Testis (tissue), 3 donors: Measurements from ENCODE around the gene GAB3. TPM values are rescaled to one million over a fixed set of nuclear protein-coding genes. Genes with fewer than 3 reads are reported as not detected.

Source experiments
- DNase-seq: peaks from one replicate; pipeline ENCODE4 v3.0.0-alpha.2; 2019
- H3K27ac ChIP-seq, 2 donors: fragments of 200-600 bp; sonication (generic); one replicate each; pipeline ENCODE4 v1.5.1; 2019
- H3K27me3 ChIP-seq: fragments of 200-600 bp; sonication (generic); one replicate; pipeline ENCODE4 v1.5.1; 2019
- H3K36me3 ChIP-seq: fragments of 200-600 bp; sonication (generic); one replicate; pipeline ENCODE4 v1.5.1; 2017; ENCODE audit warnings: low read depth; ENCODE audit errors: missing control alignments
- H3K4me1 ChIP-seq: fragments of 200-600 bp; sonication (generic); one replicate; pipeline ENCODE4 v1.5.1; 2019
- H3K4me3 ChIP-seq, 2 donors: fragments of 200-600 bp; sonication (generic); one replicate each; pipeline ENCODE4 v1.5.1; 2017 to 2019
- H3K9me3 ChIP-seq: fragments of 200-600 bp; sonication (generic); one replicate; pipeline ENCODE4 v1.5.1; 2017
- POLR2A ChIP-seq: fragments of 450-650 bp; IDR thresholded peaks from one replicate; pipeline ENCODE4 v1.6.1; 2017; ENCODE audit warnings: antibody characterized with exemption, mild to moderate bottlenecking, moderate library complexity
- WGBS, 2 donors: methylation state at CpG; one replicate each; pipeline ENCODE4 v1.1.5; 2018; 5-methylcytosine and 5-hydroxymethylcytosine counted together
- intact Hi-C: fragments of 100-400 bp; cut with DNase I; formaldehyde crosslinking; loops from one replicate; pipeline ENCODE4 v1.15.1; 2023; ENCODE audit warnings: low total_unique reads
- polyA plus RNA-seq: library from polyadenylated mRNA; stranded (reverse); fragments of 350-450 nt; fragmentation: Illumina TruSeq; extraction: RNeasy Lipid Tissue Mini Kit (QIAGEN cat#74804); gene quantifications from one replicate; pipeline ENCODE4 v1.2.3, GENCODE V29; 2014; ENCODE audit warnings: low read depth, low replicate concordance; ENCODE audit not compliant: insufficient read depth
- total RNA-seq, 2 donors: library from RNA; depleted of rRNA; stranded (reverse); fragments of >200 nt; gene quantifications; one replicate each; pipeline ENCODE4 v1.2.3, GENCODE V29; 2016
- TF ChIP-seq, protein P1 (sequence below), 3 experiments: fragments of 450-650 bp in 2 of 3; fragments of 200-600 bp in 1 of 3; sonication (generic) in 1 of 3; IDR thresholded peaks; one replicate each; pipeline ENCODE4 v1.5.1; 2016 to 2019; ENCODE audit warnings: antibody characterized with exemption in 3 of 3, mild to moderate bottlenecking in 2 of 3, moderate library complexity in 1 of 3

Gene GAB3
- total and polyA plus RNA-seq, 3 donors from 2014 or later: 9.1 to 30.6 (median 30.5) TPM

DNA sequence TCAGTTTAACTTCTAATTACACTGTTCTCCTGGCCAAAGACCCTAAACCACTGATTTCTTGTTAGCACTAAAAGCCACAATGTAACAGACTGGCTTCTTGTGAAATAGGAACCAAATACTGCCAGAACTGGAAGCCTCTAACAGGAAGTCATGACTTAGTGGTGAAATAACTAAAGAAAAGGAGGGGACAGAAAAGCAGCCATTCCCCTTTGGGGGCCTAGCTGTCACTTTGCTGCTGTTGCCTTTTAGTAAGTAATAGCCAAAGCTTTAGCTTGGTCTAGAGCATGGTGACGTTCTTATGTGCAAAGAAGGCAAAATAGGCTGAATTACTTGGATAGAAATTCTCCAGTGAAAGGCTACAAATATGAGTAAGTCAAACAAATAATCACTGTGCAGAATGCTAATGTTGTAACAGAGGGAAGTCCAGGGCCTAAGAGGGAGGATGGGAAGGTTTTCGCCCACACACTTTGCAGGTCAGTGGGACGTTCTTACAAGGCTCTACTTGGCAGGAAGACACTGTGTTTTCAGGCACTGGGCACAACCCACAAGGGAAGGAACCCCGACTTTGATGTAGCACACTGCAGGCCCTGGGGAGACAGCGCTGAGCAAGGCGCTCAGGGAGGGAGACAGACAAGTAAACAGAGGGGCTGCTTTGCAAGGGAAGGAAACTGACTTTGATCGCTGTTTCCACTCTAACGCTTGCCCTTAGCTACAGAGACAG is 16.7 kb downstream of the GAB3 start:
- H3K27ac ChIP-seq: peak overlapping the region; percentile 10 to 69
- peak; percentile 70 for DNase-seq
- no peaks in the 10 kb centered on the region for H3K9me3 ChIP-seq
- intact Hi-C loops: no loop called here
- 21 to 24% methylated on average over 5 to 8 of the region's 8 CpGs for WGBS, 2 donors
- no peaks in the 10 kb centered on the region for H3K27me3 ChIP-seq
- TF ChIP-seq, protein P1, sequence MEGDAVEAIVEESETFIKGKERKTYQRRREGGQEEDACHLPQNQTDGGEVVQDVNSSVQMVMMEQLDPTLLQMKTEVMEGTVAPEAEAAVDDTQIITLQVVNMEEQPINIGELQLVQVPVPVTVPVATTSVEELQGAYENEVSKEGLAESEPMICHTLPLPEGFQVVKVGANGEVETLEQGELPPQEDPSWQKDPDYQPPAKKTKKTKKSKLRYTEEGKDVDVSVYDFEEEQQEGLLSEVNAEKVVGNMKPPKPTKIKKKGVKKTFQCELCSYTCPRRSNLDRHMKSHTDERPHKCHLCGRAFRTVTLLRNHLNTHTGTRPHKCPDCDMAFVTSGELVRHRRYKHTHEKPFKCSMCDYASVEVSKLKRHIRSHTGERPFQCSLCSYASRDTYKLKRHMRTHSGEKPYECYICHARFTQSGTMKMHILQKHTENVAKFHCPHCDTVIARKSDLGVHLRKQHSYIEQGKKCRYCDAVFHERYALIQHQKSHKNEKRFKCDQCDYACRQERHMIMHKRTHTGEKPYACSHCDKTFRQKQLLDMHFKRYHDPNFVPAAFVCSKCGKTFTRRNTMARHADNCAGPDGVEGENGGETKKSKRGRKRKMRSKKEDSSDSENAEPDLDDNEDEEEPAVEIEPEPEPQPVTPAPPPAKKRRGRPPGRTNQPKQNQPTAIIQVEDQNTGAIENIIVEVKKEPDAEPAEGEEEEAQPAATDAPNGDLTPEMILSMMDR (IDR thresholded peaks at IDR 0.05): no peak
- no peak for TF ChIP-seq POLR2A
- H3K36me3 ChIP-seq: no peaks in the 10 kb centered on the region
- H3K4me1 ChIP-seq: peaks cover 28% of the 10 kb centered on the region
- H3K4me3 ChIP-seq: no peak overlapping the region

DNA sequence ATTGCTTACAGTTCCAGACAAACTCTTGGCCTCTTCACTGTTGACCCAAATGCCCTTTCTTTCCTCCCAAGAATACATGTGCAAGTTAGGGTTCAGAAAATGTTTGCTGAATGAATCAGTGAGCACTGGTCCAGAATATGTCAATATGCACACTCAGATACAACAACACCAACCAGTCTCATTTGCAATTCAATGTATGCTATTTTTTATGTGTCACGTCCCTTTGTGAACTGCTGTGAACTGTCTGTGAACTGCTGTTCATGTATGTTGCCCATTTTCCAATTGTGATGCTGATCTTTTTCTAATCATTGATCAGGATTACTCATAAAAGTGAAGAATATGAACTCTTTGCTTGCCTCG is 17.8 kb downstream of the GAB3 start:
- Histone ChIP-seq H3K9me3 (no peaks in the 10 kb centered on the region), H3K4me1 (peaks cover 34% of the 10 kb centered on the region), H3K27me3 (no peaks in the 10 kb centered on the region), H3K4me3 (no peak overlapping the region), H3K36me3 (no peaks in the 10 kb centered on the region), H3K27ac (no peak overlapping the region)
- no peak for DNase-seq
- intact Hi-C loops: no loop called here
- WGBS, 2 donors: 70 to 83% methylated on average over 2 of the region's 2 CpGs
- TF ChIP-seq POLR2A: no peak
- TF ChIP-seq, protein P1 (IDR thresholded peaks at IDR 0.05): no peak

DNA sequence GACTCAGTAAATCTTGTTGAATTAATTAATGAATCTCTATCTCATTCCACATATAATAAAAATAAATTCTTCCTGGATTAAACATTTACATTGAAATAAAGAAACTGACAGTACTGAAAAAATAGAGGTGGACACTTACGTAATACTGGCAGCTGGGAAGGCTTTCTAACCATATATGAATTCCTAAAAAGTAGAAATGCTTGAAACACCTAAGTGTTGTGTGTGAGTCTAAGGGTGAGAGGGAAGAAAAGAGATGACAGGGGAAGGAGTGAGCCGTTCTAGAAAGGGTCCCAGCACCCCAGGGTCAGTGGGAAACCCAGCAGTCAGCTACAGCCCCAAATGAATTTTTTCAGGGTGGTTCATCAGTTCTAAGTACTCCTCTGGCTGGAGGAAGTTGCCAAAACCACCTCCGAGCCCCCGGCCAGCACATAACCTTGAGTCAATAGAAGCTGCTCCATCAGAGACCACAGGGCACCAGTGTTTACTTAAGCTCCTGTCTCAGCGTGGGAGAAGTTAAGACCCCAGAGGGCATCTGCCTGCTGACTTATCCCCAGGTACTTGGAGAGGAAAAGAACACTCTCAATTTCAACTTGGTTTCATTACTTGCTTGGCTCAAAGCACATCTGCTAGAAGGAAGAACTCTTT is 18.3 kb downstream of the GAB3 start:
- WGBS, 2 donors: 58 to 60% methylated on average over 2 to 5 of the region's 5 CpGs
- TF ChIP-seq, protein P1 (IDR thresholded peaks at IDR 0.05): no peak
- TF ChIP-seq POLR2A: no peak
- peaks cover 34% of the 10 kb centered on the region for H3K4me1 ChIP-seq
- intact Hi-C loops: no loop called here
- H3K27me3 ChIP-seq: no peaks in the 10 kb centered on the region
- no peak overlapping the region for H3K27ac ChIP-seq
- no peak overlapping the region for H3K4me3 ChIP-seq
- no peak for DNase-seq
- H3K36me3 ChIP-seq: no peaks in the 10 kb centered on the region
- H3K9me3 ChIP-seq: no peaks in the 10 kb centered on the region

DNA sequence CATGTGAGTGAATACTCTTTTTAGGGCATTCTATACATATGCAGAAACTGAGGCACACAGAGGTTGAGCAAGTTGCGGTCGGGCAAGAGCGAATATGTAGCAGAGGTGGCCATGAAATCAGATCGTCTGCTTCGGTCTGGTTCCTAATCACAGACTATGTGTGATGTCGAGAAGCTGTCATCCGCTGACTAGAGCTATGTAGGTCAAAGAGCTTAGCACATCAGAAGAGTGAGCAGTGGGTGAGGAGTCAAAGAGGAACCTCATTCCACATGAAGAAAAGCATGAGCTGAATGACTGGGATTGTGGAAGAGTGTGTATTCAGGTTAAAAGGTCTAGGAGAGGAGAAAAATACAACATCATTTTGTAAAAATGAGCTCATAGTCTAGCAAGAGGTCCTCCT is 19.0 kb downstream of the GAB3 start:
- intact Hi-C loops: no loop called here
- H3K4me3 ChIP-seq: no peak overlapping the region
- no peaks in the 10 kb centered on the region for H3K27me3 ChIP-seq
- no peak overlapping the region for H3K27ac ChIP-seq
- TF ChIP-seq POLR2A: no peak
- TF ChIP-seq, protein P1 (IDR thresholded peaks at IDR 0.05): no peak
- peaks cover 34% of the 10 kb centered on the region for H3K4me1 ChIP-seq
- H3K9me3 ChIP-seq: no peaks in the 10 kb centered on the region
- 70 to 83% methylated on average over 7 of the region's 7 CpGs for WGBS, 2 donors
- no peak for DNase-seq
- no peaks in the 10 kb centered on the region for H3K36me3 ChIP-seq
